ENCODE data around the gene SDHAF3. TPM values are rescaled to one million over a fixed set of nuclear protein-coding genes. Genes with fewer than 3 reads are reported as not detected.
A peak's percentile ranks its signal among the peaks of the same experiment; 100 is the strongest.
"Not testable (repeated sequence)": the region's sequence is repeated elsewhere in the genome, so short reads cannot be mapped to it uniquely, and the experiment has no call there.

SDHAF3 gene
- total RNA-seq, 2 experiments from 2014 or later, result 15.1 to 19.2 TPM

GRCh38 chr7:97104719-97105238 lies 12.7 kb upstream of the SDHAF3 start:
- no peaks in the 10 kb centered on the region for H3K9me3 Mint-ChIP-seq

GRCh38 chr7:97107192-97107800 lies 10.2 kb upstream of the SDHAF3 start:
- Mint-ChIP-seq H3K9me3 (no peaks in the 10 kb centered on the region), H3K27me3 (peaks cover 14% of the 10 kb centered on the region), H3K27ac (no peak overlapping the region), H3K36me3 (ENCODE audit: low read depth) (no peaks in the 10 kb centered on the region), H3K4me1 (no peaks in the 10 kb centered on the region), H3K4me3 (no peak overlapping the region)
- DNase-seq, result no peak
- POLR2A ChIA-PET, result no interaction called here
- CTCF ChIA-PET, result no interaction called here

More at GRCh38 chr7:97104719-97105238, 12.7 kb upstream of the SDHAF3 start:
- Mint-ChIP-seq H3K27me3 (peaks cover 24% of the 10 kb centered on the region), H3K36me3 (ENCODE audit: low read depth) (no peaks in the 10 kb centered on the region), H3K27ac (no peak overlapping the region), H3K4me3 (no peak overlapping the region), H3K4me1 (no peaks in the 10 kb centered on the region)
- ChIA-PET CTCF (interaction anchor here (0.5 to 1.6 kb wide), 4 partner anchors 9 to 1049 kb away, joined by 3 read pairs; partner anchors contain the start of gene SDHAF3), POLR2A (no interaction called here)
- DNase-seq, result peak; percentile 57

- no peaks in the 10 kb centered on the region for H3K27me3 Mint-ChIP-seq
- peaks cover 13% of the 10 kb centered on the region for H3K9me3 Mint-ChIP-seq
- peak overlapping the region; percentile 98 for H3K27ac Mint-ChIP-seq
- H3K4me1 Mint-ChIP-seq, result peaks cover 39% of the 10 kb centered on the region
- H3K36me3 Mint-ChIP-seq (ENCODE audit: low read depth), result peaks cover 15% of the 10 kb centered on the region
- DNase-seq, result no peak
- CTCF ChIA-PET, result interaction anchor here (0.8 to 1.3 kb wide), 2 partner anchors 12 to 14 kb away, joined by 3 read pairs; no protein-coding TSS in a partner anchor
- no peak overlapping the region for H3K4me3 Mint-ChIP-seq
- POLR2A ChIA-PET, result no interaction called here
Measured at GRCh38 chr7:97116308-97116707, 1.2 kb upstream of the SDHAF3 start.

- Mint-ChIP-seq H3K27me3 (no peaks in the 10 kb centered on the region), H3K36me3 (ENCODE audit: low read depth) (peaks cover 18% of the 10 kb centered on the region), H3K4me3 (peak overlapping the region; percentile 89), H3K9me3 (peaks cover 13% of the 10 kb centered on the region), H3K27ac (peak overlapping the region; percentile 98), H3K4me1 (peaks cover 42% of the 10 kb centered on the region)
- no peak for DNase-seq
- ChIA-PET CTCF (interaction anchor here (0.8 to 1.6 kb wide), 4 partner anchors 9 to 55 kb away, joined by 3 to 4 read pairs (median 3); no protein-coding TSS in a partner anchor), POLR2A (no interaction called here)
Measured at GRCh38 chr7:97117035-97117371, 495 bp upstream of the SDHAF3 start.

- H3K4me1 Mint-ChIP-seq, result peaks cover 42% of the 10 kb centered on the region
- DNase-seq, result no peak
- H3K4me3 Mint-ChIP-seq, result peak overlapping the region; percentile 89
- peak overlapping the region; percentile 98 for H3K27ac Mint-ChIP-seq
- peaks cover 18% of the 10 kb centered on the region for H3K9me3 Mint-ChIP-seq
- no peaks in the 10 kb centered on the region for H3K27me3 Mint-ChIP-seq
- ChIA-PET POLR2A (interaction anchor here (0.7 kb wide), 1 partner anchor 1303 kb away, joined by 9 read pairs; no protein-coding TSS in a partner anchor), CTCF (interaction anchor here (1.1 to 1.9 kb wide), 4 partner anchors 14 to 54 kb away, joined by 3 to 8 read pairs (median 4); no protein-coding TSS in a partner anchor)
- H3K36me3 Mint-ChIP-seq (ENCODE audit: low read depth), result peaks cover 25% of the 10 kb centered on the region
Measured at GRCh38 chr7:97118306-97118917, 914 bp downstream of the SDHAF3 start.

GRCh38 chr7:97119747-97120146 lies 2.2 kb downstream of the SDHAF3 start:
- peak overlapping the region; percentile 21 for H3K4me3 Mint-ChIP-seq
- ChIA-PET POLR2A (no interaction called here), CTCF (interaction anchor here (1.9 kb wide), 1 partner anchor 14 kb away, joined by 8 read pairs; no protein-coding TSS in a partner anchor)
- H3K36me3 Mint-ChIP-seq (ENCODE audit: low read depth), result peaks cover 28% of the 10 kb centered on the region
- peaks cover 42% of the 10 kb centered on the region for H3K4me1 Mint-ChIP-seq
- H3K27me3 Mint-ChIP-seq, result no peaks in the 10 kb centered on the region
- H3K9me3 Mint-ChIP-seq, result peaks cover 25% of the 10 kb centered on the region
- DNase-seq, result no peak
- peak overlapping the region; percentile 43 for H3K27ac Mint-ChIP-seq

- Mint-ChIP-seq H3K4me3 (no peak overlapping the region), H3K9me3 (peaks cover 34% of the 10 kb centered on the region), H3K27me3 (no peaks in the 10 kb centered on the region), H3K36me3 (ENCODE audit: low read depth) (peaks cover 36% of the 10 kb centered on the region), H3K27ac (no peak overlapping the region), H3K4me1 (peaks cover 42% of the 10 kb centered on the region)
- CTCF ChIA-PET, result interaction anchor here (0.6 kb wide), 1 partner anchor 1645 kb away, joined by 3 read pairs; no protein-coding TSS in a partner anchor
- DNase-seq, result no peak
- POLR2A ChIA-PET, result no interaction called here
Measured at GRCh38 chr7:97120713-97121457, 3.4 kb downstream of the SDHAF3 start.

- H3K27ac Mint-ChIP-seq, DNase-seq, CTCF ChIA-PET, POLR2A ChIA-PET, H3K4me3 Mint-ChIP-seq, H3K27me3 Mint-ChIP-seq: not testable (repeated sequence)
- peaks cover 30% of the 10 kb centered on the region for H3K4me1 Mint-ChIP-seq
- peaks cover 22% of the 10 kb centered on the region for H3K9me3 Mint-ChIP-seq
- peaks cover 31% of the 10 kb centered on the region for H3K36me3 Mint-ChIP-seq (ENCODE audit: low read depth)
Measured at GRCh38 chr7:97123115-97123514, 5.6 kb downstream of the SDHAF3 start.

- POLR2A ChIA-PET, result interaction anchor here (0.6 kb wide), 1 partner anchor 12 kb away, joined by 3 read pairs; no protein-coding TSS in a partner anchor
- CTCF ChIA-PET, result interaction anchor here (0.5 to 0.6 kb wide), 2 partner anchors 46 to 849 kb away, joined by 3 to 4 read pairs; no protein-coding TSS in a partner anchor
Measured at GRCh38 chr7:97126483-97127171, 9.1 kb downstream of the SDHAF3 start.

GRCh38 chr7:97128736-97129135 lies 11.2 kb downstream of the SDHAF3 start:
- POLR2A ChIA-PET, result no interaction called here
- Mint-ChIP-seq H3K4me3 (no peak overlapping the region), H3K4me1 (peaks cover 3% of the 10 kb centered on the region), H3K9me3 (peaks cover 15% of the 10 kb centered on the region), H3K27ac (no peak overlapping the region), H3K27me3 (no peaks in the 10 kb centered on the region), H3K36me3 (ENCODE audit: low read depth) (peaks cover 15% of the 10 kb centered on the region)
- CTCF ChIA-PET, result interaction anchor here (1.2 kb wide), 1 partner anchor 16 kb away, joined by 4 read pairs; no protein-coding TSS in a partner anchor
- DNase-seq, result no peak

More at GRCh38 chr7:97126483-97127171, 9.1 kb downstream of the SDHAF3 start:
- no peak for DNase-seq
- no peaks in the 10 kb centered on the region for H3K27me3 Mint-ChIP-seq
- no peak overlapping the region for H3K27ac Mint-ChIP-seq
- H3K4me1 Mint-ChIP-seq, result peaks cover 3% of the 10 kb centered on the region
- H3K4me3 Mint-ChIP-seq, result no peak overlapping the region
- H3K36me3 Mint-ChIP-seq (ENCODE audit: low read depth), result peaks cover 23% of the 10 kb centered on the region
- H3K9me3 Mint-ChIP-seq, result peaks cover 22% of the 10 kb centered on the region

- H3K27me3 Mint-ChIP-seq, result no peaks in the 10 kb centered on the region
- H3K36me3 Mint-ChIP-seq (ENCODE audit: low read depth), result peaks cover 7% of the 10 kb centered on the region
- peaks cover 3% of the 10 kb centered on the region for H3K4me1 Mint-ChIP-seq
- H3K27ac Mint-ChIP-seq, result no peak overlapping the region
- POLR2A ChIA-PET, result no interaction called here
- H3K9me3 Mint-ChIP-seq, result peaks cover 3% of the 10 kb centered on the region
- H3K4me3 Mint-ChIP-seq, result no peak overlapping the region
- CTCF ChIA-PET, result interaction anchor here (0.6 to 1.3 kb wide), 3 partner anchors 14 to 1224 kb away, joined by 3 read pairs; partner anchors contain the start of gene SDHAF3
- DNase-seq, result no peak
Measured at GRCh38 chr7:97130417-97131139, 13.1 kb downstream of the SDHAF3 start.

Measured in activated CD4-positive, alpha-beta T cell treated with anti-CD3 and anti-CD28 coated beads, Interleukin-2, amount 10 ng/mL, durations not matched to agents 7 days and 5 days (primary cell).